Left lung (tissue), 10 donors: Measurements from ENCODE around the gene ELAPOR1. TPM values are rescaled to one million over a fixed set of nuclear protein-coding genes. Genes with fewer than 3 reads are reported as not detected.

Experiments used
- ATAC-seq: fragments of 200-7000 bp; cut with Tn5 transposase; one replicate; pipeline ENCODE4 v1.9.1; 2020; ENCODE audit warnings: moderate library complexity
- DNase-seq, 4 donors: peaks; one replicate each; pipeline ENCODE4 v3.0.0-alpha.2; 2013 to 2020
- H3K27ac ChIP-seq, 2 donors: fragments of 200-600 bp; sonication (generic) in 1 of 2; one replicate each; pipeline versions ENCODE4 v1.5.0 to v1.8.0; 2020 to 2021
- H3K27me3 ChIP-seq, 2 donors: fragments of 200-600 bp; sonication (generic) in 1 of 2; one replicate each; pipeline versions ENCODE4 v1.5.0 to v1.8.0; 2020 to 2021
- H3K36me3 ChIP-seq, 2 donors: fragments of 200-600 bp; sonication (generic) in 1 of 2; one replicate each; pipeline versions ENCODE4 v1.5.0 to v1.8.0; 2020 to 2021
- H3K4me1 ChIP-seq, 2 donors: fragments of 200-600 bp; one replicate each; pipeline ENCODE4 v1.8.0; 2021
- H3K4me3 ChIP-seq, 2 donors: fragments of 200-600 bp; sonication (generic) in 1 of 2; one replicate each; pipeline versions ENCODE4 v1.5.0 to v1.8.0; 2020 to 2021; ENCODE audit warnings: mild to moderate bottlenecking in 1 of 2
- H3K9me3 ChIP-seq, 2 donors: fragments of 200-600 bp; sonication (generic) in 1 of 2; one replicate each; pipeline versions ENCODE4 v1.5.0 to v1.8.0; 2020 to 2021
- CTCF ChIP-seq, 2 donors: fragments of 200-600 bp; sonication (generic) in 1 of 2; IDR thresholded peaks; one replicate each; pipeline versions ENCODE4 v1.5.0 to v1.8.0; 2021; ENCODE audit warnings: antibody characterized with exemption in 2 of 2
- intact Hi-C, 2 donors: fragments of 100-400 bp; cut with DNase I; formaldehyde crosslinking; loops; one replicate each; pipeline versions ENCODE4 v1.11.2 to v1.14.2; 2022
- polyA plus RNA-seq, 6 donors: library from polyadenylated mRNA; unstranded; fragments of 120-200 nt; gene quantifications; one replicate each; pipeline ENCODE4 v1.2.1, GENCODE V29; 2013; ENCODE audit not compliant: insufficient read length in 6 of 6
- total RNA-seq, 2 donors: library from RNA; stranded (reverse); fragmentation: NEBNext Ultra II Directional; extraction: Animal tissue kit (Norgen Biotek cat#: 25700); gene quantifications; one replicate each; pipeline ENCODE4 v1.2.1, GENCODE V29; 2021
- donor health status: DM: no; HTN: yes; CAD: no.
- donor health status: DM: no; HTN: no; CAD: no.

ELAPOR1 gene
- total and polyA plus RNA-seq, 8 donors, result 2.4 to 14.2 (median 9.9) TPM

- H3K9me3 ChIP-seq, result no peaks in the 10 kb centered on the region
- H3K27me3 ChIP-seq, result no peaks in the 10 kb centered on the region
- intact Hi-C loops, result no loop called here
- TF ChIP-seq CTCF (IDR thresholded peaks at IDR 0.05), result no peak
- ATAC-seq (no peak), DNase-seq (no peak)
- H3K4me3 ChIP-seq, result no peak overlapping the region
- peaks cover 17 to 26% of the 10 kb centered on the region in 2 donors for H3K4me1 ChIP-seq
- no peak overlapping the region for H3K27ac ChIP-seq
- H3K36me3 ChIP-seq, result no peaks in the 10 kb centered on the region
These were observed 44.5 kb downstream of the ELAPOR1 start for GRCh38 chr1:109158433-109158832.

GRCh38 chr1:109159326-109159725, 45.4 kb downstream of the ELAPOR1 start:
- no peaks in the 10 kb centered on the region for H3K9me3 ChIP-seq
- ATAC-seq, result no peak
- no peak overlapping the region for H3K27ac ChIP-seq
- no peaks in the 10 kb centered on the region for H3K36me3 ChIP-seq
- no peak for TF ChIP-seq CTCF (IDR thresholded peaks at IDR 0.05)
- H3K4me3 ChIP-seq, result no peak overlapping the region
- H3K27me3 ChIP-seq, result no peaks in the 10 kb centered on the region
- intact Hi-C loops, result no loop called here
- DNase-seq, result no peak
- H3K4me1 ChIP-seq, result peaks cover 17 to 33% of the 10 kb centered on the region in 2 donors

- H3K27me3 ChIP-seq, result no peaks in the 10 kb centered on the region
- no peaks in the 10 kb centered on the region for H3K9me3 ChIP-seq
- intact Hi-C loops, result no loop called here
- DNase-seq, result no peak
- no peak for TF ChIP-seq CTCF (IDR thresholded peaks at IDR 0.05)
- H3K4me3 ChIP-seq, result no peak overlapping the region
- H3K27ac ChIP-seq, result no peak overlapping the region
- no peak for ATAC-seq
- peaks cover 17 to 33% of the 10 kb centered on the region in 2 donors for H3K4me1 ChIP-seq
- no peaks in the 10 kb centered on the region for H3K36me3 ChIP-seq
These were observed 46.3 kb downstream of the ELAPOR1 start for GRCh38 chr1:109160071-109160840.

- H3K4me3 ChIP-seq, result no peak overlapping the region
- ATAC-seq, result peak; percentile 89
- no peaks in the 10 kb centered on the region for H3K9me3 ChIP-seq
- H3K27me3 ChIP-seq, result no peaks in the 10 kb centered on the region
- peak; percentile 66 to 85 (median 78) for DNase-seq
- TF ChIP-seq CTCF (IDR thresholded peaks at IDR 0.05), result no peak
- intact Hi-C loops, result no loop called here
- H3K27ac ChIP-seq, result peak overlapping the region; percentile 76 to 77
- no peaks in the 10 kb centered on the region for H3K36me3 ChIP-seq
- peaks cover 17 to 33% of the 10 kb centered on the region in 2 donors for H3K4me1 ChIP-seq
These were observed 48.1 kb downstream of the ELAPOR1 start for GRCh38 chr1:109161858-109162606.

GRCh38 chr1:109162626-109163025, 48.7 kb downstream of the ELAPOR1 start:
- H3K4me1 ChIP-seq, result peaks cover 17 to 39% of the 10 kb centered on the region in 2 donors
- H3K4me3 ChIP-seq, result no peak overlapping the region
- no peaks in the 10 kb centered on the region for H3K36me3 ChIP-seq
- H3K9me3 ChIP-seq, result no peaks in the 10 kb centered on the region
- DNase-seq, result no peak
- intact Hi-C loops, result no loop called here
- ATAC-seq, result peak; percentile 56
- no peak for TF ChIP-seq CTCF (IDR thresholded peaks at IDR 0.05)
- H3K27me3 ChIP-seq, result no peaks in the 10 kb centered on the region
- H3K27ac ChIP-seq, result peak overlapping the region; percentile 76 to 77
